ENCODE measurements around the gene FARS2.

GRCh38 chr6:5481033-5481432 lies 219.7 kb downstream of the FARS2 start:
- TF ChIP-seq, protein P1, sequence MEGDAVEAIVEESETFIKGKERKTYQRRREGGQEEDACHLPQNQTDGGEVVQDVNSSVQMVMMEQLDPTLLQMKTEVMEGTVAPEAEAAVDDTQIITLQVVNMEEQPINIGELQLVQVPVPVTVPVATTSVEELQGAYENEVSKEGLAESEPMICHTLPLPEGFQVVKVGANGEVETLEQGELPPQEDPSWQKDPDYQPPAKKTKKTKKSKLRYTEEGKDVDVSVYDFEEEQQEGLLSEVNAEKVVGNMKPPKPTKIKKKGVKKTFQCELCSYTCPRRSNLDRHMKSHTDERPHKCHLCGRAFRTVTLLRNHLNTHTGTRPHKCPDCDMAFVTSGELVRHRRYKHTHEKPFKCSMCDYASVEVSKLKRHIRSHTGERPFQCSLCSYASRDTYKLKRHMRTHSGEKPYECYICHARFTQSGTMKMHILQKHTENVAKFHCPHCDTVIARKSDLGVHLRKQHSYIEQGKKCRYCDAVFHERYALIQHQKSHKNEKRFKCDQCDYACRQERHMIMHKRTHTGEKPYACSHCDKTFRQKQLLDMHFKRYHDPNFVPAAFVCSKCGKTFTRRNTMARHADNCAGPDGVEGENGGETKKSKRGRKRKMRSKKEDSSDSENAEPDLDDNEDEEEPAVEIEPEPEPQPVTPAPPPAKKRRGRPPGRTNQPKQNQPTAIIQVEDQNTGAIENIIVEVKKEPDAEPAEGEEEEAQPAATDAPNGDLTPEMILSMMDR (IDR thresholded peaks at IDR 0.05) = no peak
- no peak for TF ChIP-seq EZH2 (IDR thresholded peaks at IDR 0.05; ENCODE audit: borderline replicate concordance, insufficient read depth, low read depth, low read length, poor library complexity, severe bottlenecking)
